LHCN-M2 (cell line): ENCODE measurements around the gene SPOCK2. TPM values are rescaled to one million over a fixed set of nuclear protein-coding genes. Genes with fewer than 3 reads are reported as not detected.
A peak's percentile ranks its signal among the peaks of the same experiment; 100 is the strongest.

Experiments
- DNase-seq: peaks from one replicate; pipeline ENCODE4 v3.0.0-alpha.2; 2012; ENCODE audit warnings: low read depth
- total RNA-seq: library from RNA; depleted of rRNA; stranded (reverse); fragments of >200 nt; gene quantifications from 2 replicates; pipeline ENCODE4 v1.2.3, GENCODE V29; 2014

SPOCK2 gene
- total RNA-seq, 1 experiment from 2014 or later: 0.29 TPM

DNA sequence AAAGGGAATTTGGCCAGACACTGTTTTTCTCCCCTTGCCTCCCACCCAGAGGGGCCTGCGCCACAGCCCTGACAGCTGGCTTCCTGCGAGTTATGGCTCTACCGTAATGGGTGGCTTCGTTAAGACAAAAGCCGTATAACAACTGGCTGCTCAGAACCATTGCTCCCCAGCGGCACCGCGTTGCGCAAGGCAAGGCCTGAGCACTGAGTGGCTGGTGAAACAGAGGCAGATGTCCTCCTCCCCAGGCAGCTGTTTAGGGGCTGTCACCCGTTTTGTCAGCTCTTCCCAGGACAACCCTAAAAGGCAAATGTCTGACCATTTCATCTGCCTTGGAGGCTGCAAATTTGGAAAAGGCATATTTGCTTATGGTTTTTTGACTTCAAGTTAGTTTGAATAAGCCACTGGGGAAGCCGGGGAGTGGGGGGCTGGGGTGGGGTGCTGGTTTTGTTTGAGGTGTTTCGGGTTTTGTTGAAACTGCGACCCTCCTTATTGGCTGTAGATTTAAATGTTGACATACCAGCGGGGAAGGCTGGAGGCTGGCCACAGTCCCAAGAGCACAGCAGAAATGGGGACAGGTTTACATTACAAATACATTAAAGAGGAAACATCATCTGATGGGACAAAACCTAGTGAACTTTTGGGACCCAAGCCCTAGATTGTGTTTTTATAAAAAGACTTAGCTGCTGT is 681 bp upstream of the SPOCK2 start:
- peak; percentile 62 for DNase-seq

GRCh38 chr10:72087392-72087968 is 871 bp downstream of the SPOCK2 start:
- DNase-seq: no peak

DNA sequence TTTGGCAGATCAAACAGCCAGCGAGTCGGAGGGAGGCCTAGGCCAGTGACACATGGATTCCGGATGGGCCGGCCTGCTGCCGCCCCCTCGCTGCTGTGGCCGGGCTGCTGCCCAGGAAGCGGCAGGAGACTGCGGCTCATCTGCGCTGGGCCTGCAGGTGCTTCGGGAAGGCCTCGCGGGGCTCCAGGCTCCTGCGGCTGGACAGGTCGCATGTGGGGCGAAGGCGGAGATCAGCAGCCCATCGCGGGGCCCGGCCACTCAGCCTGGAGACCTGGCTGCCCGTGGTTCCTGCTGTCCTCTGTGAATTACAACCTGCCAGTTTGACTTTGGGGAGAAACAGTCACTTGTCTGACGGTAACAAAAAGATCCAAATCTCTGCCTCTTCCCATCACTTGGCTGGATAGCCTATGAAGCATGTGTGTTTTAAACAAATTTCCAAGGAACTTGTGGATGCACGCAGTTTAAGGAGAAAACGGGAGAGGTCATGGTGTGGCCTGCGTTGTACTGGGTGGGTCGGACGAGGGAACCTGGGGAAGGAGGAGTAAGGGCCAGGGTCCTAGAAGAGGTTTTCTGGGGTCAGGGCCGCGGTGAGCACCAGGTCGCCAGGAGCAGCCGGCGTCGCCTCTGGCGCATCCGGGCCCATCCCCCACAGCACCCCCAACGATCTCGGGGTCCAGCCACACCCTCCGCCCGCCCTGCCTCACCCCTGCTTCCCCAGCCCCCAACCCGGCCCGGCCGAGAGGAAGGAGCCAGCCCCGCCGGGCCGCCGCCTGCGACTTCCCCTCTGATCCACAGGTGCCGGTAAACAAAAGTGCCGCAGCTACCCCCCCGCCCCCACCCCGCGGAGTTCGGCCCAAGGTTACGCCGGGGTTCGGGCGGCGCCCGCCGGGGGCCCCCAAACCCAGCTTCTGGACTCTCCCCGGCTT is 1.6 kb downstream of the SPOCK2 start:
- no peak for DNase-seq

GRCh38 chr10:72085864-72086465 is 2.4 kb downstream of the SPOCK2 start:
- DNase-seq: no peak

GRCh38 chr10:72085166-72085565 is 3.2 kb downstream of the SPOCK2 start:
- no peak for DNase-seq

- DNase-seq: no peak
Measured at GRCh38 chr10:72083790-72084459, 4.4 kb downstream of the SPOCK2 start.

DNA sequence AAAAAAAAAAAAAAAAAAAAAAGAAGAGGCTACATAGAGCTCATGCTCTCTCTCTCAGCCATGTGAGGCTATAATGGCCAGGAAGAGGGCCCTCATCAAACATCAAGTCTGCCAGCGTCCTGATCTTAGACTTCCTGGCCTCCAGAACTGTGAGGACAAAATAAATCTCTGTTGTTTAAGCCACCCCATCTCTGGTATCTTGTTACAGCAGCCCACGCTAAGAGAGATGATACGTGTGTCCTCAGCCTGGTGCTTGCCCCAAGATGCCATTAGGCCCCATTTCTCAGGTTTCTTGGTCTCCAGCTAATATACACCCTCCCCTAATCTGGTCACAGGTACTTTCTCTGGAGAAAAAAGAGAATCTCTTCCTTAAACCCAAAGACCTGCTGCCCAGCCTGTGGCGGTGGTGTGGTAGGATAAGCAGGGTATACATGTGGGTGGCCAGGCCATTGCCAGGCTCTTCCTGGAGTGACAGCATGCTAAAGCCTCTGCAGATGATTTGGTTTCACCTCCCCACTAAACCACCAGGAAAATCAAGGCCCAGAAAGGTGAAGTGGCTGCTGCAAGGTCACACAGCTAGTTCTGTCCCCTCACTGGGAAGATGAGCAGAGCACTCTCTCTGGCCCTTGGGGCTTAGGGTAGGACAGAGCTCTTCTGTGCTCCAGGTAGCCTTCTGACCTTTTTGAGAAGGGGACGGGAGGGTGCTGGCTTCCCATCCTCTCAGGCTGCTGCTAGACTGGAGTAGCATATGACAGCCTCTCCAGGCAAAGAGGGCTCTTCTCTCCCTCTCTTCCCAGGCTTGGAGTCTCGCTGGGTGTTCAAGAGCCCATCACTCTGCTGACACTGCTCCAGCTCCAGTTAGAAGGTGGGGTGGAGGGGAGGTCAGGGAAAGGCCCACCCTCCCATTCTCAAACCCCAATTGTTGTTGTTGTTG is 5.2 kb downstream of the SPOCK2 start:
- no peak for DNase-seq

DNA sequence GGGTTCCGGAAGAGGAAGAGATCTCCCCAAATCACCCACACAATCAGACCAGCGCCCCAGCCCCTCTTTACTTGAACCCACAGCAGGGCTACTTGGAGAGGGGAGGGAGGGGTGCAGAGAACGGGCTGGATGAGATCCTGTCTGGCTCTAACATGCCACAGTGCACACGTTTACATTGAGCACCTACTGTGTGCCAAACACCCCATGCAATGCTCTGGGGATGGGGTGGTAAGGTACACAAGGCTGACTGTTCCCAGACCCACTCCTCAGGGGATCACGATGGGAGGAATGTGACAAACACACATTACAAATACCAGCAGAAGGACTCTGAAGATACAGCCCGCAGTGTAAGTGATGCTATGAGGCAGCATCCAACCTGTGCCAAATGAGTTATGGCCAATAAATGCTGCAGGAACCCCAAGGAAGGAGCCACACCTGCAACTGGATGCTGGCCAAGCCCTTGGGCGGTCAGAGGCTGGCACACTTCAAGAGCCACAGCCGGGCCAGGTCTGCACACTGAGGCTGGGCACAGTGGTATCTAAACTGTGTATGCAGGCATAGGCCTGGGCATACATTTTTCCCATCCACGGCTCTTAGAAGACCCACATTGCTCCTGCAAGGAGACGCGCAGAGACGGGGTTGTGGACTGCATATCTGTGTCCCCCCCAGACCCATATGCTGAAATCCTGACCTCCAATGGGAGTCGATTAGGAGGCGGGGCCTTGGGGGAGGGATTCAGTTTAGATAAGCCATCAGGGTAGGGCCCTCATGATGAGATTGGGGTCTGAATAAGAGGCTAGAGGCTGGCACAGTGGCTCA is 6.4 kb downstream of the SPOCK2 start:
- no peak for DNase-seq

DNA sequence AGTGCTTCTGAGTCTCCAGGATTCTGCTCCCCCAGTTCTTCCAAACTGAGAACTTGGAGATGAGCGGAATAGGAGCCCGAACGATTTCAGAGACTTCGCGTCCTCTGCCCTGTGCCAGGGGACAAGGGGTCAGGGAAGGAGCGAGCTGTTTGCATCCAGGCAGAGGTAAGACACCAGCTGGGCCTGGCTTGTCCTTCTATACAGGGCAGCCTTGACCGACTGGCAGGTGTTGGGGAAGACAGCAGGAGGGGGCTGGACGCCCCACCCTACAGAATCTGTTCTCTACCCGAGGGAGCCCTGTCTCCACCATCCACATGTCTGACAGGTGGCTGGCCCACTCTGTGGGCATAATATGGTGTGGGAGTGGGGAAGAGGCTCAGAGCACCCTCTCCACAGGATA is 7.1 kb downstream of the SPOCK2 start:
- no peak for DNase-seq

DNA sequence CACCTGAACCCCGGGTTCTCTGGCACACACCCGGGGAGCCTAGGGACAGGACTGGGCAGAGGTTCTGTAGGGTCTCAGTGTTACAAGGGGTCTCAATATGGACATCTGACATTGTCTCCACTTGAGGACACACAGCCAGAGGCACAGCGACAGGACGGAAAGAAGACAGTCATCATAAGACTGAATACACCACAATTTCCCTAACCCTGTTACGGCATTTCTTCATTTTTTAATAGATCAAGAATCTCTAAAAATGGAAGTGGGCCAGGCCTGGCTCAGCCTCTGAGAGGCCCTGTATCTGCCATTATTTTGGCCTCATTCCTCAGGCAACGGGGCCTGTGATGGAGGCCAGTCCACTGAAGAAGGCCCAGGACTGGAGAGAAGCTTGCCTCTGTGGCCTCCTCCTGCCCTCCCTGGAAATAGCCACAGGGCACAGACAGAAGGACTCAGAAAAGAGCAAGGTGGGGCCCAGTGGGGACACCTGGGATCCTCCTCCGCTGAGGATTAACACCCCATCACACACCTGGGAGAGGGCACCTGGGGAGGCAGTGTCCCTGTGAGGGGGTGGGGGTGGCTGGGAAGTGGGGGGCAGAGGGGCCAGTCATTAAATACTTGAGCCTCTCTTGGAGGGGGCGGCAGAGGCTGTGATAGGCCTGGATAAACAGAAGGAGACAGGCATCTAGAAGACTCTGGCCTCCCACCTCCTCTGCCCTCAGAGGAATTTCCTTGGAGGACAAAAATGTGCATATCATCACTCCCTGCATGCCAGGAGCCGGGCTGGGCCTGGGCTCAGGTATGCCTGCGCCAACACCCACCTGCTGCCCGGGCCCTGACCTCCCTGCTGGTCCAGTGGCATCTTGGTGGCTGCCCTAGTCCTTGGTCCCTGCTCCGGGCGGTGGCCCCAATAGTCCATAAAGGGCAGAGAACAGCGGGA is 8.0 kb downstream of the SPOCK2 start:
- DNase-seq: no peak

DNA sequence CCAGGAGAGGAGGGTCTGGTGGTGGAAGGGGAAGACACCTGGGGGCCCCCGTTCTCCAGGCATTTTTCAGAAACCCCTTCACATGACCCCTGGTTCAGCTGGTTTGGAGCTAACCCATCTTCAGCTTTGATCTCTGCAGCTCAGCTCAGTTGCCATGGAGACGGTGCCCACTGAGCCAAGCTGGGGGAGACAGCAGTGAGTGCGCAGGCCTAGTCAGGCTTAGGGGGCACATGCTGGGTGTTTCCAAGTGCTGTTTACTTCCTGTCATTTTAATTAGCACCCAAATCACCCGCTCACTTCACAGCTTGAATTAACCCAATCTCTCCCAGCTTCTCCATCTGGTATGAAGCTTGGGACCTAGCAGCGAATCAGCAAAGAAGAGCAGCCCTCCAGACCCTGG is 9.0 kb downstream of the SPOCK2 start:
- DNase-seq: no peak

DNA sequence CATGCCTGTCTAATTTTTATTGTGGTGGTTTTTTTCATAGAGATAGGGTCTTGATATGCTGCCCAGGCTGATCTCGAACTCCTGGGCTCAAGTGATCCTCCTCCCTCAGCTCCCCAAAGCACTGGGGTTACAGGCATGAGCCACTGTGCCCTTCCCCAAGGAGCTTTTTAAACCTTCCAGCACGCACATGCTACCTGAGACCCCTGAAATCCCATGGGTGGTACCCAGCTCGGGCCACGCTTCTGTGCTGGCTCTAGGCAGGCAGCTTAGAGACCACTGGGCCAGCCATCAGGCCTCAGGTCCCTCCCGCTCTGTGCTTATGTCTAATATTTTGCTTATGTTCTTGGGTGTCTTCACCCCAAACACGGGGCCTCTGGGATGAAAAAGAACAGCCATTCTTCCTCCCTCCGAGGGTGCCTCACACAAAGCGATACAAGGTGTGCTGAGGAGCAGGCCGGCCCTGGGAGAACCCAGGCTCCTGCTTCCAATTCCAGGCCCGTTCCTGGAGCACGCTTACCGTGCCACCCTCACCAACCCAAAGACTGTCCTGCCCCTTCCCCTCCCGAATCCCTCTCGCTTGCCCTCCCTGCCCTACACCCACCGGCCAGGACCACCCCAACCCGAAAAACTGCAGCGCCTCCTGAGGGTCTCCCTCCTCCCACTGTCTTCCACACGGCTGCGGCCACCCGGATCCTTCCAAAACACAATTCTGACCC is 10.9 kb downstream of the SPOCK2 start:
- no peak for DNase-seq

DNA sequence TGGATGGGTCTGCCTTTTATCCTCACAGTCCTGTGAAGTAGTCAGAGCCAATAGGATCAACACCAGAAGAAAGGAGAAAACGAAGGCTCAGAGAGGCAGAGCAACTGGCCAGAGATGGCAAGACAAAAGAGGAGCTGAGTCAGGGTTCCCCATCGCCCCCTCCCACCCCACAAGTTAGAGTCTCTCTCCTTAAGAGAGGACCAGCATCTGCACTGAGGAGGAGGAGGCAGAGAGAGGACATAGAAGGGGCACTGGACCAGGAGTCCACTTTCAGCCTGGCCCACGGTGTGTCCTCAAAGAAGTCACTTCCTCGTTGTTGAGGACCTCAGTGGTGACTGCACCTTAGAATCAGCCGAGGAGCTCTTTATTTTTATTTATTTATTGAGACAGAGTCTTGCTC is 11.6 kb downstream of the SPOCK2 start:
- DNase-seq: no peak

- DNase-seq: no peak
Measured at GRCh38 chr10:72075376-72076115, 12.8 kb downstream of the SPOCK2 start.

DNA sequence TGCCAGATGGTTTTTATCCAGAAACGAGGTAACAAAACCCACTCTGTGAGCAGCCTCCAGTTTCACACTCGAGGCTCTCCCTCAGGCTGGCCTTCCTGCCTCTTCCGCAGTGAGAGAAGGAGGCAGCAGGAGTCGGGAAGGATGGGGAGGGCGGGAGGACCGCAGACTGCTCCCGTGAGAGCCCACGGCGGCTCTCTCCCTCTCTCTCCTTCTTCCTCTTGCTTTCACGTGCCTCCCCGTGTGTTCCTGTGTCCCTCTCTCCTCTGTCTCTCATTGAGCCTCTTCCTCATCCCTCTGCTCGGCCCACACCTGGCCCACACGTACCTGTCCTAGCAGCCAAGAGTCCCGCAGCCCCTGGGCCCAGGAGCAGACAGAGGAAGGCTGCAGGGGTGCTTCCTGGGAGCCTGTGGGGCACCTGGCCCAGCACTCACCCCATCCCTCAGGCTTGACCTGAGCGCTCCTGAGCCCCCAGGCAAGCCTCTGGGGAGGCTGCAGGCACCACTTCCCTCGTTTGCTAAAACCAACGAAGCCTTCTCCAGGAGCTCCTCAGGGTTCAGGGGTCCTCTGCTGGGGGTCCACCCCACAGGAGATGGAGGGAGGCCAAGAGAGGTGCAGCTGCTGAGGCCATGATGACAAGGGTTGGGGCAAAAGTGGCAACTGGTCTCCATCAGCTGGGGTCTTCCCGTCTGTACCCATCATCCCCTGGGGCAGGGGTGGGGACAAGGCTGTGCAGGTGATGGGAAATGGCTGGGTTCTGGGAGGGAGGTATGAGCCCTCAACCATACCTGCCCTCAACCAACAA is 13.6 kb downstream of the SPOCK2 start:
- DNase-seq: no peak
